Measurements from ENCODE around the gene TEKT5.

GRCh38 chr16:10668322-10669045 lies 26.2 kb downstream of the TEKT5 start:
- TF ChIP-seq CTCF (IDR thresholded peaks at IDR 0.05) = peak; percentile 65
- no peak for TF ChIP-seq EZH2 (IDR thresholded peaks at IDR 0.05)
